Skeletal muscle cell (primary cell): ENCODE results near the gene WDR64.
"Not testable (repeated sequence)": the region's sequence is repeated elsewhere in the genome, so short reads cannot be mapped to it uniquely, and the experiment has no call there.

Experiments
- DNase-seq: peaks from one replicate; pipeline ENCODE4 v3.0.0-alpha.2; 2010; ENCODE audit warnings: low read depth
- H3K4me3 ChIP-seq: 2 replicates; pipeline ENCODE4 v1.5.1; 2011; ENCODE audit warnings: low read depth, mild to moderate bottlenecking, control low read depth, low read length, moderate library complexity

Gene WDR64

GRCh38 chr1:241822846-241823245, 170.8 kb downstream of the WDR64 start:
- H3K4me3 ChIP-seq, result no peak overlapping the region
- no peak for DNase-seq

GRCh38 chr1:241823925-241824324, 171.8 kb downstream of the WDR64 start:
- DNase-seq, result no peak
- no peak overlapping the region for H3K4me3 ChIP-seq

GRCh38 chr1:241825581-241825980, 173.5 kb downstream of the WDR64 start:
- no peak for DNase-seq
- H3K4me3 ChIP-seq, result no peak overlapping the region

GRCh38 chr1:241826613-241827012, 174.5 kb downstream of the WDR64 start:
- DNase-seq, H3K4me3 ChIP-seq: not testable (repeated sequence)

- no peak for DNase-seq
- no peak overlapping the region for H3K4me3 ChIP-seq
These were observed 175.2 kb downstream of the WDR64 start for GRCh38 chr1:241827264-241827663.

- no peak for DNase-seq
- H3K4me3 ChIP-seq, result no peak overlapping the region
These were observed 176.5 kb downstream of the WDR64 start for GRCh38 chr1:241828463-241829021.

GRCh38 chr1:241829468-241829867, 177.4 kb downstream of the WDR64 start:
- no peak for DNase-seq
- no peak overlapping the region for H3K4me3 ChIP-seq

- DNase-seq, result no peak
- no peak overlapping the region for H3K4me3 ChIP-seq
These were observed 182.8 kb downstream of the WDR64 start for GRCh38 chr1:241834733-241835377.

GRCh38 chr1:241836941-241837340, 184.9 kb downstream of the WDR64 start:
- no peak overlapping the region for H3K4me3 ChIP-seq
- no peak for DNase-seq

GRCh38 chr1:241837416-241837815, 185.3 kb downstream of the WDR64 start:
- no peak for DNase-seq
- no peak overlapping the region for H3K4me3 ChIP-seq

- peak; percentile 89 for DNase-seq
- no peak overlapping the region for H3K4me3 ChIP-seq
These were observed 185.8 kb downstream of the WDR64 start for GRCh38 chr1:241837901-241838300.

GRCh38 chr1:241838897-241839296, 186.8 kb downstream of the WDR64 start:
- H3K4me3 ChIP-seq, result no peak overlapping the region
- DNase-seq, result no peak

GRCh38 chr1:241839369-241839979, 187.4 kb downstream of the WDR64 start:
- no peak for DNase-seq
- no peak overlapping the region for H3K4me3 ChIP-seq

GRCh38 chr1:241840164-241840563, 188.1 kb downstream of the WDR64 start:
- no peak overlapping the region for H3K4me3 ChIP-seq
- no peak for DNase-seq

- no peak overlapping the region for H3K4me3 ChIP-seq
These were observed 189.6 kb downstream of the WDR64 start for GRCh38 chr1:241841691-241842090.

GRCh38 chr1:241842565-241842964, 190.5 kb downstream of the WDR64 start:
- no peak overlapping the region for H3K4me3 ChIP-seq
- DNase-seq, result no peak

More at GRCh38 chr1:241841691-241842090, 189.6 kb downstream of the WDR64 start:
- DNase-seq, result no peak

GRCh38 chr1:241844593-241844992, 192.5 kb downstream of the WDR64 start:
- DNase-seq, result no peak
- no peak overlapping the region for H3K4me3 ChIP-seq

GRCh38 chr1:241846375-241846774, 194.3 kb downstream of the WDR64 start:
- H3K4me3 ChIP-seq, result no peak overlapping the region
- no peak for DNase-seq

- peak overlapping the region; percentile 96 for H3K4me3 ChIP-seq
These were observed 194.9 kb downstream of the WDR64 start for GRCh38 chr1:241846862-241847539.

GRCh38 chr1:241847540-241847795, 195.4 kb downstream of the WDR64 start:
- no peak for DNase-seq
- peak overlapping the region; percentile 96 for H3K4me3 ChIP-seq

More at GRCh38 chr1:241846862-241847539, 194.9 kb downstream of the WDR64 start:
- DNase-seq, result no peak
